DOHH2 (cell line): ENCODE results near the gene TRPM3.
"Not testable (repeated sequence)": the region's sequence is repeated elsewhere in the genome, so short reads cannot be mapped to it uniquely, and the experiment has no call there.

Source experiments
- H3F3A ChIP-seq: fragments of 200-600 bp; sonication (generic), shearing (Covaris generic); 2 replicates; pipeline ENCODE4 v1.6.0; 2016; ENCODE audit warnings: antibody characterized with exemption, mild to moderate bottlenecking; ENCODE audit not compliant: control insufficient read depth, insufficient read depth
- H3K27ac ChIP-seq: fragments of 200-600 bp; sonication (generic); 2 replicates; pipeline ENCODE4 v1.5.1; 2014; ENCODE audit warnings: low read depth, mild to moderate bottlenecking, low read length, moderate library complexity
- H3K27me3 ChIP-seq: fragments of 200-600 bp; sonication (generic); 2 replicates; pipeline ENCODE4 v1.6.1; 2014; ENCODE audit warnings: mild to moderate bottlenecking, low read length, mixed read lengths; ENCODE audit not compliant: control insufficient read depth
- H3K36me3 ChIP-seq: fragments of 200-600 bp; sonication (generic); 2 replicates; pipeline ENCODE4 v1.6.1; 2014; ENCODE audit warnings: mild to moderate bottlenecking, low read length, moderate library complexity, mixed read lengths; ENCODE audit not compliant: control insufficient read depth
- H3K4me1 ChIP-seq: fragments of 200-600 bp; sonication (generic); 2 replicates; pipeline ENCODE4 v1.6.1; 2014; ENCODE audit warnings: mild to moderate bottlenecking, low read length, mixed read lengths; ENCODE audit not compliant: control insufficient read depth
- H3K4me2 ChIP-seq: fragments of 200-600 bp; sonication (generic); 2 replicates; pipeline ENCODE4 v1.6.0; 2014; ENCODE audit warnings: mild to moderate bottlenecking, low read length, moderate library complexity
- H3K4me3 ChIP-seq: fragments of 200-600 bp; sonication (generic); 2 replicates; pipeline ENCODE4 v1.5.1; 2014; ENCODE audit warnings: mild to moderate bottlenecking, low read length, mixed read lengths
- H3K79me2 ChIP-seq: fragments of 200-600 bp; sonication (generic); 2 replicates; pipeline ENCODE4 v1.6.1; 2014; ENCODE audit warnings: mild to moderate bottlenecking, low read length, mixed read lengths; ENCODE audit not compliant: control insufficient read depth
- H3K9me2 ChIP-seq: fragments of 200-600 bp; sonication (generic); replicated peaks from 2 replicates; pipeline ENCODE4 v1.6.1; 2014; ENCODE audit warnings: mild to moderate bottlenecking, low read length, mixed read lengths; ENCODE audit not compliant: control insufficient read depth
- H3K9me3 ChIP-seq: fragments of 200-600 bp; sonication (generic); 2 replicates; pipeline ENCODE4 v1.6.1; 2014; ENCODE audit warnings: antibody characterized with exemption, low read length, mixed read lengths; ENCODE audit not compliant: control insufficient read depth, insufficient read depth
- H4K20me1 ChIP-seq: fragments of 200-600 bp; sonication (generic); 2 replicates; pipeline ENCODE4 v1.6.0; 2014; ENCODE audit warnings: low read depth, mild to moderate bottlenecking, antibody characterized with exemption, low read length, moderate library complexity; ENCODE audit not compliant: control insufficient read depth, insufficient read depth
- CTCF ChIP-seq: fragments of 200-600 bp; sonication (generic); IDR thresholded peaks from one replicate; pipeline ENCODE4 v1.5.1; 2014; ENCODE audit warnings: antibody characterized with exemption, mild to moderate bottlenecking, low read depth, low read length; ENCODE audit not compliant: poor library complexity, severe bottlenecking
- EZH2phosphoT487 ChIP-seq: fragments of 200-600 bp; sonication (generic); IDR thresholded peaks from 2 replicates; pipeline ENCODE4 v1.6.1; 2017; ENCODE audit warnings: borderline replicate concordance, mild to moderate bottlenecking, antibody characterized with exemption, low read length, moderate library complexity, mixed read lengths

Gene TRPM3

DNA sequence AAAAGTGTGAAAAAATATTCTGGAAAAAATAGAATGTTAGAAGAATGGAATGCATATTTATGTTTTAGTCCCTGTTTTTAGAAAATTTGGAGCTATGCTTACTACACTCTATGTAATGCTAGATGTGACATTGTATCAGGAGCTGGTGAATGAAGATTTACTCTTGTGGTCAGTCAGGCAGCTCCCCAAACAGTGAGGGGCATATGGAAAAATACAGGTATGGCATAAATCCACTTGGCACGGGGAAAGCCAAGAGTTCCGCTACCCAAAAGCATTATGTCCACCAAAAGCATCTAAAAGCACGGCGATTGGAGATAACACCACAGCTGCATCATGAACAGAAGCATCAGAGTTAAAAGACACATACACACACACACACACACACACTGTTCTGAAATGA, 486.7 kb downstream of the TRPM3 start:
- Histone ChIP-seq H3K4me3 (no peak overlapping the region), H3K9me2 (no peaks in the 10 kb centered on the region), H3K4me1 (no peaks in the 10 kb centered on the region), H3F3A (no peaks in the 10 kb centered on the region), H3K79me2 (no peaks in the 10 kb centered on the region), H3K27me3 (peaks cover 2% of the 10 kb centered on the region; the same call in 1 of the 2 replicates), H4K20me1 (no peaks in the 10 kb centered on the region), H3K27ac (no peak overlapping the region), H3K9me3 (no peaks in the 10 kb centered on the region), H3K4me2 (no peak overlapping the region), H3K36me3 (no peaks in the 10 kb centered on the region)
- TF ChIP-seq EZH2phosphoT487 (no peak), CTCF (no peak)

GRCh38 chr9:70630971-70631370, 490.4 kb downstream of the TRPM3 start:
- Histone ChIP-seq H3K27me3 (peaks cover 6% of the 10 kb centered on the region), H3K36me3 (no peaks in the 10 kb centered on the region), H3K4me1 (no peaks in the 10 kb centered on the region), H3K79me2 (no peaks in the 10 kb centered on the region), H3K9me2 (no peaks in the 10 kb centered on the region), H3K27ac (no peak overlapping the region), H3K4me2 (no peak overlapping the region), H3K9me3 (no peaks in the 10 kb centered on the region), H3K4me3 (no peak overlapping the region), H4K20me1 (no peaks in the 10 kb centered on the region), H3F3A (no peaks in the 10 kb centered on the region)
- TF ChIP-seq EZH2phosphoT487 (no peak), CTCF (no peak)

DNA sequence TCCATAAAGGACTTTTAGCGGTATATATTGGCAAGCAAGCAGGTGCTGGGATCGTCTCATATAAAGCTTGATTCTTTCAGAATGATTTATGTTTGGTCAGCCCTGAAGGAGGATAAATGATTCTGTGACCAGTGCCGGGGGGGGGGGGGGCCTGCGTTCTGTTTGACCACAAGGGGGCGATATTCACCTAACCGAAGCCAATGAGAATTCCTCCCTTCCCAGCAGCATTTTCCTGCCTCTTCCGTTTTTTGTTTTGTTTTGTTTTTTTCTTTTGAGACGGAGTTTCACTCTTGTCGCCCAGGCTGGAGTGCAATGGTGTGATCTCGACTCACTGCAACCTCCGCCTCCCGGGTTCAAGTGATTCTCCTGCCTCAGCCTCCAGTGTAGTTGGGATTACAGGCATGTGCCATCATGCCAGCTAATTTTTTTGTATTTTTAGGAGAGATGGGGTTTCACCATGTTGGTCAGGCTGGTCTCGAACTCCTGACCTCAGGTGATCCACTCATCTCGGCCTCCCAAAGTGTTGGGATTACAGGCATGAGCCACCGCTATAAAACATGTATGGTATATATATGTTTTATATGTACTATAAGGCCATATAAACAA, 492.2 kb downstream of the TRPM3 start:
- not testable (repeated sequence) for H3K9me2 ChIP-seq, H3K4me3 ChIP-seq, H3F3A ChIP-seq, H3K9me3 ChIP-seq, H3K27me3 ChIP-seq, H3K4me2 ChIP-seq, H3K4me1 ChIP-seq, H3K79me2 ChIP-seq, H3K27ac ChIP-seq, H4K20me1 ChIP-seq, H3K36me3 ChIP-seq
- TF ChIP-seq CTCF: peak; percentile 15

- Histone ChIP-seq H3F3A (no peaks in the 10 kb centered on the region), H3K9me2 (no peaks in the 10 kb centered on the region), H3K27ac (no peak overlapping the region), H3K9me3 (no peaks in the 10 kb centered on the region), H3K36me3 (no peaks in the 10 kb centered on the region), H3K4me1 (no peaks in the 10 kb centered on the region), H3K4me2 (no peak overlapping the region), H3K4me3 (no peak overlapping the region), H4K20me1 (no peaks in the 10 kb centered on the region), H3K79me2 (no peaks in the 10 kb centered on the region), H3K27me3 (peaks cover 8% of the 10 kb centered on the region; the same call in 1 of the 2 replicates)
- TF ChIP-seq EZH2phosphoT487: no peak
- no peak for TF ChIP-seq CTCF
These were observed 496.3 kb downstream of the TRPM3 start for GRCh38 chr9:70625078-70625477.
